Epithelial cell of proximal tubule (primary cell): ENCODE data around the gene BTF3L4. TPM values are rescaled to one million over a fixed set of nuclear protein-coding genes. Genes with fewer than 3 reads are reported as not detected.
A peak's percentile ranks its signal among the peaks of the same experiment; 100 is the strongest.
"Not testable (repeated sequence)": the region's sequence is repeated elsewhere in the genome, so short reads cannot be mapped to it uniquely, and the experiment has no call there.

ENCODE experiments used
- DNase-seq: peaks from one replicate; pipeline ENCODE4 v3.0.0-alpha.2; 2011; ENCODE audit warnings: low read depth
- H3K4me3 ChIP-seq: 2 replicates; pipeline ENCODE4 v1.5.1; 2011; ENCODE audit warnings: low read depth, mild to moderate bottlenecking, low read length
- CTCF ChIP-seq: conservative IDR thresholded peaks from 2 replicates; pipeline ENCODE4 v1.5.1; 2012; ENCODE audit warnings: low read depth, mild to moderate bottlenecking, low read length
- total RNA-seq: library from RNA; depleted of rRNA; stranded (reverse); fragments of >200 nt; gene quantifications from 2 replicates; pipeline ENCODE4 v1.2.3, GENCODE V29; 2015

BTF3L4 gene
- total RNA-seq, 1 donor from 2014 or later, result 47.4 TPM

GRCh38 chr1:52041551-52042185 is 14.4 kb upstream of the BTF3L4 start:
- no peak for DNase-seq
- no peak for TF ChIP-seq CTCF
- H3K4me3 ChIP-seq, result no peak overlapping the region

- DNase-seq, result no peak
- TF ChIP-seq CTCF, result no peak
- no peak overlapping the region for H3K4me3 ChIP-seq
These were observed 10.9 kb upstream of the BTF3L4 start for GRCh38 chr1:52045236-52045635.

GRCh38 chr1:52045666-52046195 is 10.4 kb upstream of the BTF3L4 start:
- H3K4me3 ChIP-seq, DNase-seq: not testable (repeated sequence)

GRCh38 chr1:52049337-52049736 is 6.8 kb upstream of the BTF3L4 start:
- H3K4me3 ChIP-seq, DNase-seq: not testable (repeated sequence)

- DNase-seq, result no peak
- H3K4me3 ChIP-seq, result peak overlapping the region; percentile 81
- TF ChIP-seq CTCF, result no peak
These were observed 2.2 kb upstream of the BTF3L4 start for GRCh38 chr1:52053862-52054261.

GRCh38 chr1:52054496-52055065 is 1.5 kb upstream of the BTF3L4 start:
- no peak for DNase-seq
- TF ChIP-seq CTCF, result no peak
- peak overlapping the region; percentile 81 for H3K4me3 ChIP-seq

GRCh38 chr1:52055066-52055865 is 829 bp upstream of the BTF3L4 start, which contains the start of gene TXNDC12:
Gene TXNDC12, minus strand, starts transcription at chr1:52055191. Its CDS starts 95 bp downstream, at chr1:52055096.
- peak within 1 kb of the TSS; percentile 81 for H3K4me3 ChIP-seq
- peak; percentile 84 for DNase-seq
- TF ChIP-seq CTCF, result no peak

- TF ChIP-seq CTCF, result no peak
- H3K4me3 ChIP-seq, result peak overlapping the region; percentile 81
- DNase-seq, result no peak
These were observed 281 bp upstream of the BTF3L4 start for GRCh38 chr1:52055866-52056162.
